ENCODE data around the gene NEUROD2. TPM values are rescaled to one million over a fixed set of nuclear protein-coding genes. Genes with fewer than 3 reads are reported as not detected.

The NEUROD2 gene
- total RNA-seq, 1 experiment from 2014 or later, result not detected

GRCh38 chr17:39639043-39639442, 31.3 kb upstream of the NEUROD2 start:
- POLR2A ChIA-PET, result no interaction called here
- Mint-ChIP-seq H3K4me3 (ENCODE audit: unreplicated experiment) (no peak overlapping the region), H3K9me3 (ENCODE audit: unreplicated experiment) (no peaks in the 10 kb centered on the region), H3K36me3 (ENCODE audit: insufficient read depth, unreplicated experiment) (no peaks in the 10 kb centered on the region), H3K4me1 (ENCODE audit: low read depth, unreplicated experiment) (peaks cover 11% of the 10 kb centered on the region), H3K27ac (ENCODE audit: unreplicated experiment) (no peak overlapping the region), H3K27me3 (ENCODE audit: insufficient read depth, unreplicated experiment) (no peaks in the 10 kb centered on the region)
- BruUV-seq (replicated peaks), result no TSS peak
- Histone ChIP-seq H3K9me3 (no peaks in the 10 kb centered on the region), H3K4me1 (peaks cover 5% of the 10 kb centered on the region), H3K4me3 (ENCODE audit: low read depth, low read length) (no peak overlapping the region), H3K36me3 (ENCODE audit: control insufficient read depth, insufficient read depth, low read length) (no peaks in the 10 kb centered on the region), H3K27me3 (replicated peaks; ENCODE audit: control insufficient read depth, insufficient read depth, low read length) (no peaks in the 10 kb centered on the region)
- intact Hi-C loops (cut with micrococcal nuclease; ENCODE audit: unreplicated experiment), result loop anchor here (5.0 kb wide), 1 partner anchor 98 kb away; the partner anchor contains the start of gene GRB7
- DNase-seq, result no peak
- no peak for TF ChIP-seq CTCF (IDR thresholded peaks at IDR 0.05; ENCODE audit: insufficient read depth in 1 of 2, low read depth in 1 of 2, low read length in 1 of 2, severe bottlenecking in 1 of 2, unreplicated experiment in 1 of 2)
- CTCF ChIA-PET, result no interaction called here

- BruUV-seq (replicated peaks), result no TSS peak
- H3K27me3 Mint-ChIP-seq (ENCODE audit: insufficient read depth, unreplicated experiment), result no peaks in the 10 kb centered on the region
- peak overlapping the region; percentile 58 for H3K27ac Mint-ChIP-seq (ENCODE audit: unreplicated experiment)
- no peak for TF ChIP-seq CTCF (IDR thresholded peaks at IDR 0.05; ENCODE audit: insufficient read depth in 1 of 2, low read depth in 1 of 2, low read length in 1 of 2, severe bottlenecking in 1 of 2, unreplicated experiment in 1 of 2)
- H3K4me1 Mint-ChIP-seq (ENCODE audit: low read depth, unreplicated experiment), result peaks cover 11% of the 10 kb centered on the region
- Histone ChIP-seq H3K36me3 (ENCODE audit: control insufficient read depth, insufficient read depth, low read length) (no peaks in the 10 kb centered on the region), H3K9me3 (no peaks in the 10 kb centered on the region), H3K4me3 (ENCODE audit: low read depth, low read length) (peak overlapping the region; percentile 79), H3K27me3 (replicated peaks; ENCODE audit: control insufficient read depth, insufficient read depth, low read length) (no peaks in the 10 kb centered on the region), H3K4me1 (peaks cover 5% of the 10 kb centered on the region)
- no peaks in the 10 kb centered on the region for H3K36me3 Mint-ChIP-seq (ENCODE audit: insufficient read depth, unreplicated experiment)
- ChIA-PET CTCF (interaction anchor here (0.8 to 2.2 kb wide), 8 partner anchors 15 to 116 kb away, joined by 3 to 13 read pairs (median 3); partner anchors contain the start of genes ERBB2 and MIEN1), POLR2A (no interaction called here)
- H3K4me3 Mint-ChIP-seq (ENCODE audit: unreplicated experiment), result peak overlapping the region; percentile 90
- intact Hi-C loops (cut with micrococcal nuclease; ENCODE audit: unreplicated experiment), result loop anchor here (5.0 kb wide), 1 partner anchor 99 kb away; the partner anchor contains the start of gene GRB7
- no peaks in the 10 kb centered on the region for H3K9me3 Mint-ChIP-seq (ENCODE audit: unreplicated experiment)
- DNase-seq, result no peak
Measured at GRCh38 chr17:39638317-39638716, 30.6 kb upstream of the NEUROD2 start.

- H3K27ac Mint-ChIP-seq (ENCODE audit: unreplicated experiment), result peak within 1 kb of the TSS; percentile 58
- no peaks in the 10 kb centered on the region for H3K9me3 Mint-ChIP-seq (ENCODE audit: unreplicated experiment)
- ChIA-PET CTCF (interaction anchor here (0.7 to 2.2 kb wide), 10 partner anchors 9 to 93 kb away, joined by 3 to 13 read pairs (median 3); partner anchors contain the start of genes ERBB2 and MIEN1), POLR2A (interaction anchor here (0.6 kb wide), 1 partner anchor 63 kb away, joined by 4 read pairs; the partner anchor contains the start of gene ERBB2)
- TSS peak; percentile 50 for BruUV-seq (replicated peaks)
- peaks cover 11% of the 10 kb centered on the region for H3K4me1 Mint-ChIP-seq (ENCODE audit: low read depth, unreplicated experiment)
- Histone ChIP-seq H3K27me3 (replicated peaks; ENCODE audit: control insufficient read depth, insufficient read depth, low read length) (no peaks in the 10 kb centered on the region), H3K36me3 (ENCODE audit: control insufficient read depth, insufficient read depth, low read length) (no peaks in the 10 kb centered on the region), H3K4me3 (ENCODE audit: low read depth, low read length) (peak within 1 kb of the TSS; percentile 79), H3K4me1 (peaks cover 5% of the 10 kb centered on the region), H3K9me3 (no peaks in the 10 kb centered on the region)
- intact Hi-C loops (cut with micrococcal nuclease; ENCODE audit: unreplicated experiment), result loop anchor here (5.0 kb wide), 1 partner anchor 100 kb away; the partner anchor contains the start of gene GRB7
- H3K36me3 Mint-ChIP-seq (ENCODE audit: insufficient read depth, unreplicated experiment), result no peaks in the 10 kb centered on the region
- H3K4me3 Mint-ChIP-seq (ENCODE audit: unreplicated experiment), result peak within 1 kb of the TSS; percentile 90
- H3K27me3 Mint-ChIP-seq (ENCODE audit: insufficient read depth, unreplicated experiment), result no peaks in the 10 kb centered on the region
- TF ChIP-seq CTCF (IDR thresholded peaks at IDR 0.05; ENCODE audit: insufficient read depth in 1 of 2, low read depth in 1 of 2, low read length in 1 of 2, severe bottlenecking in 1 of 2, unreplicated experiment in 1 of 2), result peak in 1 of 2 experiments; percentile 25
- DNase-seq, result peak; percentile 90 to 92
Measured at GRCh38 chr17:39636927-39637736, 29.4 kb upstream of the NEUROD2 start, which contains the start of gene STARD3. STARD3 (plus strand) TSS chr17:39637144; CDS start chr17:39653532, 16,388 bp downstream.
